ENCODE measurements around the gene ZNF423. TPM values are rescaled to one million over a fixed set of nuclear protein-coding genes. Genes with fewer than 3 reads are reported as not detected.

Gene ZNF423
- total RNA-seq, 1 donor from 2014 or later: not detected

GRCh38 chr16:49453021-49453420 is 402.9 kb downstream of the ZNF423 start:
- no peak overlapping the region for H3K4me3 Mint-ChIP-seq
- CTCF ChIA-PET: no interaction called here
- no peaks in the 10 kb centered on the region for H3K36me3 Mint-ChIP-seq (ENCODE audit: low read depth)
- intact Hi-C loops (cut with micrococcal nuclease): no loop called here
- peaks cover 13% of the 10 kb centered on the region for H3K27me3 Mint-ChIP-seq
- no peak for ATAC-seq (ENCODE audit: low read depth)
- no peaks in the 10 kb centered on the region for H3K9me3 Mint-ChIP-seq
- no peaks in the 10 kb centered on the region for H3K4me1 Mint-ChIP-seq
- DNase-seq: no peak
- TF ChIP-seq CTCF (IDR thresholded peaks at IDR 0.05): no peak
- H3K27ac Mint-ChIP-seq: no peak overlapping the region
- POLR2A ChIA-PET: no interaction called here

DNA sequence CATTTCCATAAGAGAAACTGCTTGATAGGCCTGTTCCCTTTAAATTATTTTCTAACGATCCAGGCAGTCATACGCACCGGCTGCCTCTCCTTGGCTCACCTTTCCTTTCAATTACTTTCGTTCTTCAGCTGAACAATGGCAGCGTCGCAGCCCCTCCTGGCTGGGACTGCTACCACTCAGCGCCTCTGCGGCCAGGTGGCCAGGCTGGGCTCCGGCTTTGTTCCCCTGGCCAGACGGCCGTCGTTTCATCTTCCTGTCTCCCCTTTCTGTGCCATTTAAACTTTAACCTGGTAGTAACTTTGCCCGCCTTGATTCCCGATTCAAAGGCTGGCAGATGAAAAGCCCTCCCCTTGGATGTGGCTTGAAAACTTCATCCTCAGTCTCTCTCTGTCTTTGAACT is 403.3 kb downstream of the ZNF423 start:
- Mint-ChIP-seq H3K4me3 (no peak overlapping the region), H3K27me3 (peaks cover 13% of the 10 kb centered on the region), H3K27ac (no peak overlapping the region), H3K36me3 (ENCODE audit: low read depth) (no peaks in the 10 kb centered on the region), H3K9me3 (no peaks in the 10 kb centered on the region), H3K4me1 (no peaks in the 10 kb centered on the region)
- ChIA-PET POLR2A (no interaction called here), CTCF (no interaction called here)
- DNase-seq: no peak
- ATAC-seq (ENCODE audit: low read depth): no peak
- no peak for TF ChIP-seq CTCF (IDR thresholded peaks at IDR 0.05)
- intact Hi-C loops (cut with micrococcal nuclease): no loop called here

- H3K9me3 Mint-ChIP-seq: no peaks in the 10 kb centered on the region
- DNase-seq (no peak), ATAC-seq (ENCODE audit: low read depth) (no peak)
- H3K36me3 Mint-ChIP-seq (ENCODE audit: low read depth): no peaks in the 10 kb centered on the region
- ChIA-PET POLR2A (no interaction called here), CTCF (no interaction called here)
- no peaks in the 10 kb centered on the region for H3K4me1 Mint-ChIP-seq
- no peak overlapping the region for H3K27ac Mint-ChIP-seq
- H3K27me3 Mint-ChIP-seq: peaks cover 13% of the 10 kb centered on the region
- no peak overlapping the region for H3K4me3 Mint-ChIP-seq
- TF ChIP-seq CTCF (IDR thresholded peaks at IDR 0.05): no peak
- intact Hi-C loops (cut with micrococcal nuclease): no loop called here
Observed at GRCh38 chr16:49452108-49452507, 403.8 kb downstream of the ZNF423 start.

DNA sequence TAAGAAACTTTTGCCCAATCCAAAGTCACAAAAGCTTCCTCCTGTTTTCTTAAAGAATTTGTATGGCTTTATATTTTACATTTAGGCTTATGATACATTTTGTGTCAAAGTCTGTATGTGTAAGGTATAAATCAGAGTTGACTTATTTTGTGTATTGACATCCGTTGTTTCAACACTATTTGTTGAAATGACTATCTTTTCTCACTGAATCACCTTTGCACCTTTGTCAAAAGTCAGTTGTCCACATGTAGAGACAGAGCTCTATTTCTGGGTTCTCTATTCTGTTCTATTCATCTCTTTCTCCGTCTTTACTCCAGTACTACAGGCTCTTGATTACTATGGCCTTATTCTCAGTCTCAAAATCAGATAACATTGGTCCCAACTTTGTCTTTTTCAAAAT is 409.1 kb downstream of the ZNF423 start:
- Mint-ChIP-seq H3K36me3 (ENCODE audit: low read depth) (no peaks in the 10 kb centered on the region), H3K9me3 (no peaks in the 10 kb centered on the region), H3K4me1 (peaks cover 7% of the 10 kb centered on the region), H3K27me3 (peaks cover 2% of the 10 kb centered on the region), H3K27ac (no peak overlapping the region), H3K4me3 (no peak overlapping the region)
- no peak for ATAC-seq (ENCODE audit: low read depth)
- CTCF ChIA-PET: no interaction called here
- POLR2A ChIA-PET: no interaction called here
- TF ChIP-seq CTCF (IDR thresholded peaks at IDR 0.05): no peak
- intact Hi-C loops (cut with micrococcal nuclease): no loop called here
- DNase-seq: no peak

- CTCF ChIA-PET: no interaction called here
- no peak for ATAC-seq (ENCODE audit: low read depth)
Observed at GRCh38 chr16:49443576-49443975, 412.3 kb downstream of the ZNF423 start.

More at GRCh38 chr16:49443576-49443975, 412.3 kb downstream of the ZNF423 start:
- DNase-seq: no peak
- Mint-ChIP-seq H3K36me3 (ENCODE audit: low read depth) (no peaks in the 10 kb centered on the region), H3K27ac (no peak overlapping the region), H3K27me3 (no peaks in the 10 kb centered on the region), H3K4me1 (peaks cover 24% of the 10 kb centered on the region), H3K9me3 (no peaks in the 10 kb centered on the region), H3K4me3 (no peak overlapping the region)
- TF ChIP-seq CTCF (IDR thresholded peaks at IDR 0.05): no peak
- intact Hi-C loops (cut with micrococcal nuclease): no loop called here
- POLR2A ChIA-PET: no interaction called here

All from activated B cell treated with CpG ODN at 0.5 μM for 24 hours (primary cell).